HFFc6 (cell line): ENCODE measurements around the gene SNED1. TPM values are rescaled to one million over a fixed set of nuclear protein-coding genes. Genes with fewer than 3 reads are reported as not detected.

ENCODE experiments used
- DNase-seq: peaks from one replicate; pipeline ENCODE4 v3.0.0-alpha.2; 2018
- H3K27ac Mint-ChIP-seq: 2 replicates; pipeline ENCODE4 v1.8.0; 2020; ENCODE audit warnings: mild to moderate bottlenecking, mixed read lengths
- H3K27me3 Mint-ChIP-seq: 2 replicates; pipeline ENCODE4 v1.8.0; 2021; ENCODE audit warnings: mild to moderate bottlenecking, moderate library complexity, mixed read lengths; ENCODE audit not compliant: insufficient read depth
- H3K36me3 Mint-ChIP-seq: 2 replicates; pipeline ENCODE4 v1.8.0; 2021; ENCODE audit warnings: low read depth, mixed read lengths
- H3K4me1 Mint-ChIP-seq: 2 replicates; pipeline ENCODE4 v1.8.0; 2020; ENCODE audit warnings: low read depth, mixed read lengths
- H3K4me3 Mint-ChIP-seq: 2 replicates; pipeline ENCODE4 v1.8.0; 2020; ENCODE audit warnings: mild to moderate bottlenecking, moderate library complexity, mixed read lengths
- H3K9me3 Mint-ChIP-seq: 2 replicates; pipeline ENCODE4 v1.8.0; 2020; ENCODE audit warnings: mild to moderate bottlenecking, mixed read lengths
- total RNA-seq, 6 experiments: library from RNA; stranded (reverse); fragmentation: NEBNext Ultra II Directional; extraction: Animal tissue kit (Norgen Biotek cat#: 25700); gene quantifications; 2 replicates in 1 of 6; 3 replicates in 5 of 6; pipeline ENCODE4 v1.2.3, GENCODE V29; 2021
- TF ChIP-seq, protein P1 (sequence below): fragments of 200-600 bp; sonication (generic); IDR thresholded peaks from 2 replicates; pipeline ENCODE4 v1.5.0; 2021; ENCODE audit warnings: antibody characterized with exemption, mild to moderate bottlenecking

The SNED1 gene
- total RNA-seq, 6 experiments from 2014 or later = 1.2 to 2.1 (median 1.6) TPM

GRCh38 chr2:241002275-241003046, 4.0 kb downstream of the SNED1 start:
- no peak for DNase-seq

GRCh38 chr2:241003047-241003360, 4.6 kb downstream of the SNED1 start:
- peaks cover 6% of the 10 kb centered on the region for H3K27me3 Mint-ChIP-seq
- TF ChIP-seq, protein P1, sequence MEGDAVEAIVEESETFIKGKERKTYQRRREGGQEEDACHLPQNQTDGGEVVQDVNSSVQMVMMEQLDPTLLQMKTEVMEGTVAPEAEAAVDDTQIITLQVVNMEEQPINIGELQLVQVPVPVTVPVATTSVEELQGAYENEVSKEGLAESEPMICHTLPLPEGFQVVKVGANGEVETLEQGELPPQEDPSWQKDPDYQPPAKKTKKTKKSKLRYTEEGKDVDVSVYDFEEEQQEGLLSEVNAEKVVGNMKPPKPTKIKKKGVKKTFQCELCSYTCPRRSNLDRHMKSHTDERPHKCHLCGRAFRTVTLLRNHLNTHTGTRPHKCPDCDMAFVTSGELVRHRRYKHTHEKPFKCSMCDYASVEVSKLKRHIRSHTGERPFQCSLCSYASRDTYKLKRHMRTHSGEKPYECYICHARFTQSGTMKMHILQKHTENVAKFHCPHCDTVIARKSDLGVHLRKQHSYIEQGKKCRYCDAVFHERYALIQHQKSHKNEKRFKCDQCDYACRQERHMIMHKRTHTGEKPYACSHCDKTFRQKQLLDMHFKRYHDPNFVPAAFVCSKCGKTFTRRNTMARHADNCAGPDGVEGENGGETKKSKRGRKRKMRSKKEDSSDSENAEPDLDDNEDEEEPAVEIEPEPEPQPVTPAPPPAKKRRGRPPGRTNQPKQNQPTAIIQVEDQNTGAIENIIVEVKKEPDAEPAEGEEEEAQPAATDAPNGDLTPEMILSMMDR = no peak
- peaks cover 20% of the 10 kb centered on the region for H3K36me3 Mint-ChIP-seq

More at GRCh38 chr2:241002275-241003046, 4.0 kb downstream of the SNED1 start:
- H3K27ac Mint-ChIP-seq = no peak overlapping the region
- no peak overlapping the region for H3K4me3 Mint-ChIP-seq
- TF ChIP-seq, protein P1 = no peak
- peaks cover 31% of the 10 kb centered on the region for H3K9me3 Mint-ChIP-seq
- no peaks in the 10 kb centered on the region for H3K4me1 Mint-ChIP-seq
- H3K36me3 Mint-ChIP-seq = peaks cover 20% of the 10 kb centered on the region
- peaks cover 6% of the 10 kb centered on the region for H3K27me3 Mint-ChIP-seq

GRCh38 chr2:241003369-241003768, 5.0 kb downstream of the SNED1 start:
- no peak overlapping the region for H3K27ac Mint-ChIP-seq
- H3K4me3 Mint-ChIP-seq = no peak overlapping the region
- H3K9me3 Mint-ChIP-seq = peaks cover 31% of the 10 kb centered on the region
- peaks cover 6% of the 10 kb centered on the region for H3K27me3 Mint-ChIP-seq
- peaks cover 20% of the 10 kb centered on the region for H3K36me3 Mint-ChIP-seq
- H3K4me1 Mint-ChIP-seq = no peaks in the 10 kb centered on the region
- no peak for DNase-seq
- TF ChIP-seq, protein P1 = no peak

More at GRCh38 chr2:241003047-241003360, 4.6 kb downstream of the SNED1 start:
- Mint-ChIP-seq H3K4me1 (no peaks in the 10 kb centered on the region), H3K9me3 (peaks cover 31% of the 10 kb centered on the region), H3K27ac (no peak overlapping the region), H3K4me3 (no peak overlapping the region)
- no peak for DNase-seq

- no peak overlapping the region for H3K4me3 Mint-ChIP-seq
- peaks cover 31% of the 10 kb centered on the region for H3K9me3 Mint-ChIP-seq
- H3K27me3 Mint-ChIP-seq = peaks cover 9% of the 10 kb centered on the region
- H3K36me3 Mint-ChIP-seq = peaks cover 20% of the 10 kb centered on the region
- TF ChIP-seq, protein P1 = no peak
- peaks cover 3% of the 10 kb centered on the region for H3K4me1 Mint-ChIP-seq
- no peak for DNase-seq
- H3K27ac Mint-ChIP-seq = no peak overlapping the region
Observed at GRCh38 chr2:241003830-241004564, 5.6 kb downstream of the SNED1 start.

DNA sequence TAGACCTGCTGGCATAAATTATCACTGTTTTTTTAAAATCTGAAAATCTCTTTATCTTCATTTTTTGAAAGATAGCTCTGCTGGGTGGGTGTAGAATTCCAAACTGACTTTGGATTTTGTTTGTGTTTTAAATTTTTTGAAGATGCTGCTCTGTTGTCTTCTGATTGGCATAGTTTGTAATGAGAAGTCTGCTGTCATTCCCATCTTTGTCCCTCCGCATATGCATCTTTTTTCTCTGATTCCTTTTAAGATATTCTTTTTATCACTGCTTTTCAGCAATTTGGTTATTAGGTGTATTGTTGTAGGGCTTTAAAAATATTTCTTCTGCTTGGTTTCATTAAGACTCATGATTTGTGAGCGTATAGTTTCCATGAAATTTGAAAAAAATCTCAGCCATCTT, 7.2 kb downstream of the SNED1 start:
- no peak overlapping the region for H3K27ac Mint-ChIP-seq
- H3K4me3 Mint-ChIP-seq = no peak overlapping the region
- peaks cover 8% of the 10 kb centered on the region for H3K27me3 Mint-ChIP-seq
- DNase-seq = no peak
- peaks cover 31% of the 10 kb centered on the region for H3K9me3 Mint-ChIP-seq
- peaks cover 18% of the 10 kb centered on the region for H3K4me1 Mint-ChIP-seq
- peaks cover 20% of the 10 kb centered on the region for H3K36me3 Mint-ChIP-seq
- TF ChIP-seq, protein P1 = no peak
